ENCODE data around the gene BAHCC1.

The BAHCC1 gene

DNA sequence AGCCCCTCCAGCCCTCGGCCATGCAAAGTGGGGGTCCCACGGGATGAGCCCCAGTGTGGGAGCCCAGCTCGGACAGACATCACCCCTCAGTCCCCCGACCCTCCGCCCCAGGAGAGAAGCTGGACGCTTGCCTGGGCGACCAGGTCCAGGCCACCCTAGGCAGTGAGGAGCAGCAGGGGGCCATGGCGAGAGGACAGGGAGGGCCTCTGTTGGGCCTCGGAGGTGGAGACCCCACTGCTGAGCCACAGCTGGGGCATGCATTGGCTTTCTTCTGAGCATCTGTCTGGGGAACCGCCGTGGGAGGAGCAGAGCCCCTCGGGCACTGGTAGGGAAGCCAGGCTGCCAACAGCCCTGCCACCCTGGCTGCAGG, 104.3 kb downstream of the BAHCC1 start:
- H3K79me2 ChIP-seq (ENCODE audit: insufficient read depth, low read length): no peaks in the 10 kb centered on the region
- H2AFZ ChIP-seq (ENCODE audit: low read length): no peak overlapping the region
- H3K9ac ChIP-seq (ENCODE audit: low read depth, low read length, poor library complexity, severe bottlenecking): no peak overlapping the region
- no peak overlapping the region for H3K4me3 ChIP-seq (ENCODE audit: low read length, poor library complexity, severe bottlenecking)
- peaks cover 8% of the 10 kb centered on the region for H3K4me1 ChIP-seq (ENCODE audit: insufficient read depth, low read length, poor library complexity, severe bottlenecking)
- no peak for TF ChIP-seq EZH2phosphoT487 (IDR thresholded peaks at IDR 0.05; ENCODE audit: borderline replicate concordance)
- TF ChIP-seq, protein P1, sequence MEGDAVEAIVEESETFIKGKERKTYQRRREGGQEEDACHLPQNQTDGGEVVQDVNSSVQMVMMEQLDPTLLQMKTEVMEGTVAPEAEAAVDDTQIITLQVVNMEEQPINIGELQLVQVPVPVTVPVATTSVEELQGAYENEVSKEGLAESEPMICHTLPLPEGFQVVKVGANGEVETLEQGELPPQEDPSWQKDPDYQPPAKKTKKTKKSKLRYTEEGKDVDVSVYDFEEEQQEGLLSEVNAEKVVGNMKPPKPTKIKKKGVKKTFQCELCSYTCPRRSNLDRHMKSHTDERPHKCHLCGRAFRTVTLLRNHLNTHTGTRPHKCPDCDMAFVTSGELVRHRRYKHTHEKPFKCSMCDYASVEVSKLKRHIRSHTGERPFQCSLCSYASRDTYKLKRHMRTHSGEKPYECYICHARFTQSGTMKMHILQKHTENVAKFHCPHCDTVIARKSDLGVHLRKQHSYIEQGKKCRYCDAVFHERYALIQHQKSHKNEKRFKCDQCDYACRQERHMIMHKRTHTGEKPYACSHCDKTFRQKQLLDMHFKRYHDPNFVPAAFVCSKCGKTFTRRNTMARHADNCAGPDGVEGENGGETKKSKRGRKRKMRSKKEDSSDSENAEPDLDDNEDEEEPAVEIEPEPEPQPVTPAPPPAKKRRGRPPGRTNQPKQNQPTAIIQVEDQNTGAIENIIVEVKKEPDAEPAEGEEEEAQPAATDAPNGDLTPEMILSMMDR (conservative IDR thresholded peaks at IDR 0.05; ENCODE audit: low read length): no peak
- H3K36me3 ChIP-seq (ENCODE audit: insufficient read depth, low read length): no peaks in the 10 kb centered on the region
- H3K27me3 ChIP-seq (ENCODE audit: insufficient read depth, low read length, poor library complexity, severe bottlenecking): no peaks in the 10 kb centered on the region
- H3K9me2 ChIP-seq (replicated peaks; ENCODE audit: low read depth, low read length): no peaks in the 10 kb centered on the region
- H4K20me1 ChIP-seq (ENCODE audit: insufficient read depth, low read length, poor library complexity, severe bottlenecking): no peaks in the 10 kb centered on the region
- no peaks in the 10 kb centered on the region for H3K9me3 ChIP-seq (ENCODE audit: insufficient read depth, low read depth, low read length)
- H3F3A ChIP-seq (ENCODE audit: low read depth): no peaks in the 10 kb centered on the region
- H3K4me2 ChIP-seq (ENCODE audit: low read depth, low read length, poor library complexity, severe bottlenecking): no peak overlapping the region

DNA sequence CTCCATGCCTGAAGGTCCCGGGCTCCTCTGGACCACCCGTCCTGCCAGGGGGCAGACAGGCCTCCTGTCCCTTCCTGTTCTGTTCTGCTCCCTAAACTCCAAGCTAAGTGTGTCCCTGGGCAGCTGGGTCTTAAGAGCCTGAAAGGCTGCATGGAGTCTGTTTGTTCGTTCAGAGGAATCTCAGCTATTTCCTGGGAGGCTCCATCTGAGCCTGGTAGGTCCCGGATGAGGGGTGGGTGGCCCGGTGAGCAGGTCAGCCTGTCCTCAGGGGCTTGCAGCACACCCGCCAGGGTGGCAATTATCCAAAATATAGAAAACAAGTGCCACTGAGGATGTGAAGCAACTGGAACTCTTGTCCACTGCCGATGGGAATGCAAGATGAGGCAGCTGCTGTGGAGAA, 104.8 kb downstream of the BAHCC1 start:
- H3K79me2 ChIP-seq (ENCODE audit: insufficient read depth, low read length): no peaks in the 10 kb centered on the region
- H2AFZ ChIP-seq (ENCODE audit: low read length): no peak overlapping the region
- H3K9ac ChIP-seq (ENCODE audit: low read depth, low read length, poor library complexity, severe bottlenecking): no peak overlapping the region
- H4K20me1 ChIP-seq (ENCODE audit: insufficient read depth, low read length, poor library complexity, severe bottlenecking): no peaks in the 10 kb centered on the region
- H3K4me3 ChIP-seq (ENCODE audit: low read length, poor library complexity, severe bottlenecking): no peak overlapping the region
- no peaks in the 10 kb centered on the region for H3K36me3 ChIP-seq (ENCODE audit: insufficient read depth, low read length)
- no peaks in the 10 kb centered on the region for H3K9me2 ChIP-seq (replicated peaks; ENCODE audit: low read depth, low read length)
- H3F3A ChIP-seq (ENCODE audit: low read depth): no peaks in the 10 kb centered on the region
- H3K4me1 ChIP-seq (ENCODE audit: insufficient read depth, low read length, poor library complexity, severe bottlenecking): peaks cover 3% of the 10 kb centered on the region
- no peak for TF ChIP-seq EZH2phosphoT487 (IDR thresholded peaks at IDR 0.05; ENCODE audit: borderline replicate concordance)
- TF ChIP-seq, protein P1 (conservative IDR thresholded peaks at IDR 0.05; ENCODE audit: low read length): no peak
- no peaks in the 10 kb centered on the region for H3K27me3 ChIP-seq (ENCODE audit: insufficient read depth, low read length, poor library complexity, severe bottlenecking)
- H3K4me2 ChIP-seq (ENCODE audit: low read depth, low read length, poor library complexity, severe bottlenecking): no peak overlapping the region
- no peaks in the 10 kb centered on the region for H3K9me3 ChIP-seq (ENCODE audit: insufficient read depth, low read depth, low read length)

DNA sequence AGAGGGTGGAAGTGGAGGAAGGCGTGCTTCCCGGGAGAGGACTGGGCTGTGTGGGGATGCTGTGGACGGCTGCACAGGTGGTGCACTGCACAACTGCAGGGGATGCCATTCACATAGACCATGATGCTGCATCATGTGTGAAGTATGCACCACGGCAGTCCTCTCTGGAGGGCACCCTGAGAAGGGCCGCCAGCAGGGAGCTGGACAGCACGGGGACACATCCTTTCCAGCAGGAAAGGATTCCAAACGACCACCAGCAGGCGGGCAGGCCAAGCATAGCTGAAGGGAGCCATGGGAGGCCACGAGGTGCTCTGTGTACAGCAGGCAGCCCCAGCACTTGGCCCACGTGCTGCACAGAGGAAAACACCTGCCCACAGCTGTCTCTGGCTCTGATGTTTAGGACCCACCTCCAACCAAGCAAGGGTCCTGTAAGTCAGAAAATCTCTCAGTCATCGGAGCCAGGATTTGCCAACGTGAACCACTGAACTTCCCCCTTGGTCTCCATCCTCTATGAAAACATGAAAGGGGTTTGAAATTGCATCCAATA, 107.3 kb downstream of the BAHCC1 start:
- H3K9me3 ChIP-seq (ENCODE audit: insufficient read depth, low read depth, low read length): no peaks in the 10 kb centered on the region
- H3K4me3 ChIP-seq (ENCODE audit: low read length, poor library complexity, severe bottlenecking): no peak overlapping the region
- H3K4me2 ChIP-seq (ENCODE audit: low read depth, low read length, poor library complexity, severe bottlenecking): no peak overlapping the region
- H3K27me3 ChIP-seq (ENCODE audit: insufficient read depth, low read length, poor library complexity, severe bottlenecking): no peaks in the 10 kb centered on the region
- peaks cover 2% of the 10 kb centered on the region; the same call in 1 of the 2 replicates for H3K79me2 ChIP-seq (ENCODE audit: insufficient read depth, low read length)
- H3K36me3 ChIP-seq (ENCODE audit: insufficient read depth, low read length): no peaks in the 10 kb centered on the region
- peaks cover 1% of the 10 kb centered on the region for H3K4me1 ChIP-seq (ENCODE audit: insufficient read depth, low read length, poor library complexity, severe bottlenecking)
- H3F3A ChIP-seq (ENCODE audit: low read depth): peaks cover 2% of the 10 kb centered on the region; the same call in 1 of the 2 replicates
- no peaks in the 10 kb centered on the region for H3K9me2 ChIP-seq (replicated peaks; ENCODE audit: low read depth, low read length)
- peaks cover 3% of the 10 kb centered on the region for H4K20me1 ChIP-seq (ENCODE audit: insufficient read depth, low read length, poor library complexity, severe bottlenecking)
- no peak for TF ChIP-seq EZH2phosphoT487 (IDR thresholded peaks at IDR 0.05; ENCODE audit: borderline replicate concordance)
- TF ChIP-seq, protein P1 (conservative IDR thresholded peaks at IDR 0.05; ENCODE audit: low read length): no peak
- H2AFZ ChIP-seq (ENCODE audit: low read length): no peak overlapping the region
- H3K9ac ChIP-seq (ENCODE audit: low read depth, low read length, poor library complexity, severe bottlenecking): no peak overlapping the region
